ENCODE data around the gene FILIP1L. TPM values are rescaled to one million over a fixed set of nuclear protein-coding genes. Genes with fewer than 3 reads are reported as not detected.

The FILIP1L gene
- total RNA-seq, 1 experiment from 2014 or later, result 0.17 TPM

DNA sequence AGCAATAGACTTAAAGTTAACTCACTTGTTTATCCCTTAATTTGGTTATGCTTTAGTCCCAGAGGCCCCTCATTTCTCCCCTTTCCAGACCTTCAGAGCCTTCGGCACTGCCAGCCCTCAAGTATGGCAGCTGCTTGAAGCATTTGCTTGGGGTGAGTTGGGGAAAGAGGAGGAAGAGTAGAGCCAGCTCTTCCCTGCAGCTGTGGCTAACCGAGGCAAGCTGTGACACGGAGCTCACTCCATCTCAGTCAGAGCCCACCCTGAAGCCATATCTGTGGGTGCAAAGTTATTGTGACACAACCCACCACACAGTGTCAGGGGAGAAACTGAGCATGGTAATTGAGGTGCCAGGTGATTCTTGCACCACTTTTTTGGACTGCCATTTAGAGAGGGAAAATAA is 66.1 kb downstream of the FILIP1L start:
- Histone ChIP-seq H3K4me3 (replicated peaks in 1 of 2; ENCODE audit: low read depth in 1 of 2, low read length in 2 of 2) (no peak overlapping the region), H3K36me3 (ENCODE audit: control insufficient read depth in 1 of 2, insufficient read depth in 2 of 2, low read length in 2 of 2) (no peaks in the 10 kb centered on the region), H4K20me1 (ENCODE audit: insufficient read depth) (no peaks in the 10 kb centered on the region; the same call in 1 of the 2 replicates), H3K27ac (ENCODE audit: low read depth, low read length) (no peak overlapping the region), H3K9me3 (ENCODE audit: control insufficient read depth in 1 of 2, insufficient read depth in 1 of 2, low read depth in 1 of 2, low read length in 2 of 2) (no peaks in the 10 kb centered on the region), H3K79me2 (ENCODE audit: insufficient read depth, low read length) (no peaks in the 10 kb centered on the region), H3K4me2 (ENCODE audit: low read length) (no peak overlapping the region), H3K27me3 (ENCODE audit: insufficient read depth, low read length) (no peaks in the 10 kb centered on the region), H2AFZ (ENCODE audit: low read depth, low read length, poor library complexity, severe bottlenecking) (no peak overlapping the region), H3K4me1 (ENCODE audit: control insufficient read depth in 1 of 2, insufficient read depth in 2 of 2, low read length in 2 of 2) (peaks cover 2 to 12% of the 10 kb centered on the region in 2 experiments; a peak in 2 of 4 replicates), H3K9me2 (ENCODE audit: insufficient read depth) (no peaks in the 10 kb centered on the region), H3K9ac (ENCODE audit: low read length) (no peak overlapping the region)
- TF ChIP-seq EZH2phosphoT487 (IDR thresholded peaks at IDR 0.05; ENCODE audit: borderline replicate concordance) (no peak), CEBPB (IDR thresholded peaks at IDR 0.05; ENCODE audit: low read depth) (no peak)
- TF ChIP-seq, protein P1, sequence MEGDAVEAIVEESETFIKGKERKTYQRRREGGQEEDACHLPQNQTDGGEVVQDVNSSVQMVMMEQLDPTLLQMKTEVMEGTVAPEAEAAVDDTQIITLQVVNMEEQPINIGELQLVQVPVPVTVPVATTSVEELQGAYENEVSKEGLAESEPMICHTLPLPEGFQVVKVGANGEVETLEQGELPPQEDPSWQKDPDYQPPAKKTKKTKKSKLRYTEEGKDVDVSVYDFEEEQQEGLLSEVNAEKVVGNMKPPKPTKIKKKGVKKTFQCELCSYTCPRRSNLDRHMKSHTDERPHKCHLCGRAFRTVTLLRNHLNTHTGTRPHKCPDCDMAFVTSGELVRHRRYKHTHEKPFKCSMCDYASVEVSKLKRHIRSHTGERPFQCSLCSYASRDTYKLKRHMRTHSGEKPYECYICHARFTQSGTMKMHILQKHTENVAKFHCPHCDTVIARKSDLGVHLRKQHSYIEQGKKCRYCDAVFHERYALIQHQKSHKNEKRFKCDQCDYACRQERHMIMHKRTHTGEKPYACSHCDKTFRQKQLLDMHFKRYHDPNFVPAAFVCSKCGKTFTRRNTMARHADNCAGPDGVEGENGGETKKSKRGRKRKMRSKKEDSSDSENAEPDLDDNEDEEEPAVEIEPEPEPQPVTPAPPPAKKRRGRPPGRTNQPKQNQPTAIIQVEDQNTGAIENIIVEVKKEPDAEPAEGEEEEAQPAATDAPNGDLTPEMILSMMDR (IDR thresholded peaks at IDR 0.05 in 2 of 3, conservative IDR thresholded peaks at IDR 0.05 in 1 of 3; ENCODE audit: borderline replicate concordance in 1 of 3, insufficient read depth in 1 of 3, low read depth in 2 of 3, low read length in 2 of 3), result no peak
- TF ChIP-seq, protein P2, sequence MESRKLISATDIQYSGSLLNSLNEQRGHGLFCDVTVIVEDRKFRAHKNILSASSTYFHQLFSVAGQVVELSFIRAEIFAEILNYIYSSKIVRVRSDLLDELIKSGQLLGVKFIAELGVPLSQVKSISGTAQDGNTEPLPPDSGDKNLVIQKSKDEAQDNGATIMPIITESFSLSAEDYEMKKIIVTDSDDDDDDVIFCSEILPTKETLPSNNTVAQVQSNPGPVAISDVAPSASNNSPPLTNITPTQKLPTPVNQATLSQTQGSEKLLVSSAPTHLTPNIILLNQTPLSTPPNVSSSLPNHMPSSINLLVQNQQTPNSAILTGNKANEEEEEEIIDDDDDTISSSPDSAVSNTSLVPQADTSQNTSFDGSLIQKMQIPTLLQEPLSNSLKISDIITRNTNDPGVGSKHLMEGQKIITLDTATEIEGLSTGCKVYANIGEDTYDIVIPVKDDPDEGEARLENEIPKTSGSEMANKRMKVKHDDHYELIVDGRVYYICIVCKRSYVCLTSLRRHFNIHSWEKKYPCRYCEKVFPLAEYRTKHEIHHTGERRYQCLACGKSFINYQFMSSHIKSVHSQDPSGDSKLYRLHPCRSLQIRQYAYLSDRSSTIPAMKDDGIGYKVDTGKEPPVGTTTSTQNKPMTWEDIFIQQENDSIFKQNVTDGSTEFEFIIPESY (IDR thresholded peaks at IDR 0.05; ENCODE audit: extremely low read depth, insufficient replicate concordance, low read length), result no peak
- DNase-seq (ENCODE audit: low read depth, low spot score) (no peak), ATAC-seq (no peak)
- RAD21 ChIA-PET (ENCODE audit: low non-redundant PET in 1 of 2, low total read pairs in 2 of 2, uncharacterized antibody in 2 of 2, unreplicated experiment in 2 of 2), result no interaction called here
- BruUV-seq (replicated peaks), result no TSS peak
- POLR2A ChIA-PET, result no interaction called here
- CTCF ChIA-PET, result interaction anchor here (1.3 to 1.4 kb wide), 2 partner anchors 21 to 205 kb away, joined by 4 to 5 read pairs; no protein-coding TSS in a partner anchor
- intact Hi-C loops (cut with micrococcal nuclease), result no loop called here

All from HCT116 (cell line).